ENCODE results near the gene EVA1A.
"Not testable (repeated sequence)": the region's sequence is repeated elsewhere in the genome, so short reads cannot be mapped to it uniquely, and the experiment has no call there.

The EVA1A gene

DNA sequence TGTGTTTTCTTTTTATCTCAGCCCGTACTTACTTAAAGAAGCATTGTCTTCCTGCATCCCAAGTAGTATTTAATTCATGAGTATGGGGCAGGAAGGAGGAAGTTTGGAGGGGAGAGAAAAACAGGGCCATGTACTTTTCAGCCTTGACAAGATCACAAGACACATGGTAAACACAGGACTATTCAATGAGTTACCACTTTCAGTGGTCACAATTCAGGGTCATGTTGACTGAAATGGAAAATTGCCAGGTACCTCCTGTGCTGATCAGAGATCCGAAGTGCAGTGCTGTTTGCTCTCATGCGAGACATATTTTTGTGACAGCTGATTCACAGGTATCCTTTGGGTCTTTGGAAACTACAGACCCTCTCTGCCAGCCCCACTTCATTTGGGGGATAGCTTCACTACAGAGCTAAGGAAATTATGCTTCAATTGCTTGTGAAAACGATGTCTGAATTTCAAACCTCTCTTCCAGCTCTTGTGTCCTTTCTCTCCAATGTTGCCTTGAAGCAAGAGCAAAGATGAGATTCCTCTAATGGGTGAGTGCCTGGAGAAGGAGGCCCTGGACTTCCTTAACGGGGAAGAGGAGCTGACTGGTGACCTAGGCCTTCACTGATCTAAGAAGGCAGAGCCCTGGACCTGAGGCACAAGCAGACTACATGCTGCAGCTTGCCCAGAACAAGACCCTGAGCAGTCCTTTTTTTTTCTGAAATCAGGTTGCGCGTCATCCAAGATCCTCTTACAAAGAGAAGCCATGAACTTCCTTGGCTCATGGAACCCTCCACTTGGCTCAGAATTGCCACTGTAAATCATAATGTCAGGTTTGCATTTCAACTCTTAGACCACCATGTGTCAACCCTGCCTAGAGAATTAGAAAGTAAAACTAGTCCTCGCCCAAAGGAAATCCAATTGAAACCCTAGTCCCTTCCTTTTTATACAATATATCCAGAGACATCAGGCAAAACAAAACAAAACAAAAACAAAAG, 44.1 kb downstream of the EVA1A start:
- DNase-seq = no peak

GRCh38 chr2:75515584-75516368, 45.0 kb downstream of the EVA1A start:
- no peak for DNase-seq

DNA sequence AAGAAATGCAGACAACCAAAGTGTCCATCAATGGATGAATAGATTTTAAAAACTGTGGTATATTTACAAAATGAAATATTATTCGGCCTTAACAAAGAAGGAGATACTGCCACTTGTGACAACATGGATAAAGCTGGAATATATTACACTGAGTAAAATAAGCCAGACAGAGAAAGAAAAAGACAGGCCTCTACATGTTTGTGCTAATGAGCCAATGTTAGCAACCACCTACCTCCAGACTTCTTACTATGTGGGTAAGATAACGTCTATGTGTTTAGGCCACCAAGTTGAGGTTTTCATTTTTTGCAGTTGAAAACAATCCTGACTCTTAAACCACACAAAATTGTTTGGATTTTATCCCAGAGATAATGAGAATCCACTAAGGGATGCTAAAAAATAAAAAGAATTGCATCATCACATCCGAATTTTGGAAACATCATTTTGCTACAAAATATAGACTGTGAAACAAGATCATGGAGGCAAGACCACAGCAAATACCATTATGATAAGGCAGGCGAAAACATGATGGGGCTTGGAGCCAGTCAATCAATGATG, 47.0 kb downstream of the EVA1A start:
- DNase-seq = no peak

DNA sequence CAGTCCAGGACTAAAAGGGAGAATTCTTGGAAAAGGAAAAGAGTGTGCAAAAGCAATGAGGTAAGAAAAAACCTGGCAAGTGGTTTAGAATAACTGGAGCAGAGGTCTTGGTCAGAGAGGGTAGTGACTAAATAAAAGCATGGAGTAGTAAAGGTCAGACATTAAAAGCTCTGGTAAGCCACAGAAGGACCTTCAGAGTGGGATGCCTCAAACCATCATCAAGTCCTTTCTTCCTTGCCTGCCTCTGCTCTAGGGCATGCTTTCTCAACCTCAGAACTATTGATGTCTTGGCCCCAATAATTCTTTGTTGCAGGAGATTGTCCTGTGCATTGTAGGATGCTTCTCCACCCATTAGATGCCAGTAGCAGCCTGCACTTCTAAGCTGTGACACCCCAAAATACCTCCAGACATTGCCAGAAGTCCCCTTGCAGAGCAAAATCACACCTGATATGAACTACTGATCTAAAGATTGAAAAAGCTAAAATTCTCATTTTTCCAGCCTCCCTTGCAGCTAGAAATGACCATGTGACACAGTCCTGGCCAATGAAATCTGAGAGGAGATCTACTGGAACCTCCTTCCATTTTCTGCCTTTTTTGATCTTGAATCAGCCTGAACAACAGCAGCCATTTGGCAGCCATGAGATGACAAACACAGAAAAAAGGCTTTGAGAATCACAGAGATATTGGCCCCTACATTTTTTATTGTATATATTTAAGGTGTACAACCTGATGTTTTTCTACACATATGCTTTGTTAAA, 48.1 kb downstream of the EVA1A start:
- DNase-seq = no peak

DNA sequence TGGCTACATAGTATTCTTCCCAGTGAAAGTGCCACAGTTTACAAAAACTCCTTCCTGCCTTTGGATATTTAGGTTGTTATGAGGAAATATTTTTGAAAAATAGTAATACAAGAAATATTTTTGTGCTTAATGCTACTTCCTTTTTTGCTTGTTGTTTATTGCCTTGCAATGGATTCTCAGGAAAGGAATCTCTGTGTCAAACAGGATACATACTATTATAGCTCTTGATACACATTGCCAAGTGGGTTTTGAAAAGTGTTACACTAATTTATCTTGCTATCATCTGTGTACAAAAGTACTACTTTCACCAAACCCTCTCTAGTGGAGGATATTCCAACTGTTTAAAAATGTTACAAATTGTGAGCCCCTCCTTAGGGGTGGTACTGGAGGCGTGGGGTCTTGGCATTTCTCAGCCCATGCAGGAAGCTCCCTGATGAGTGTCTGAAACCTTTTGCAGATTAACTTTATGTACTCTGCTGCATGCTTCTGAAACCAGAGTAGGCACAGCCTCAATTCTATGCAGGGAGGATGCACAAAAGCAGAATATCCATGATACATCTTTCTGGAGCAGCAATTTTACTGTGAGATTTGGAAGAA, 54.5 kb downstream of the EVA1A start:
- no peak for DNase-seq

GRCh38 chr2:75505012-75505411, 55.7 kb downstream of the EVA1A start:
- DNase-seq = no peak

GRCh38 chr2:75503048-75503607, 57.6 kb downstream of the EVA1A start:
- no peak for DNase-seq

GRCh38 chr2:75500633-75501032, 60.1 kb downstream of the EVA1A start:
- no peak for DNase-seq

- DNase-seq = no peak
Measured at GRCh38 chr2:75499534-75499933, 61.2 kb downstream of the EVA1A start.

DNA sequence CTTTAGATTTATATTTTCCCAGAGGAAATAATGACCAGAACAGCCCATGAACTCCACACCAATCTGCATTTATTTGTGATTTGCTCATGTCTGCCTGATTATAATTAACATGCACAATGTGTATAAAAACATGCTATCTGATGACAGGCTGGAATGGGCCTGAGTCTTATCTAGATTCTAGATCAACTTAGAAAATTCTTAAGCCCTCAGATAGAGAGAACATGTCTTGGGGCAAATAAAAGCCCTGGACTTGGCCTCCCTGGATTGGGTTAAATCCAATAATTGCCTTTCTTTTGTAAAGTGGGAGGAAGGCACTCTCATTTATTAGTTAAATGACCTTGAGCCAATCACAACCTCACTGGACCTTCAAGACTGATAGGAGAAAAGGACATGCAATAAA, 61.8 kb downstream of the EVA1A start:
- no peak for DNase-seq

DNA sequence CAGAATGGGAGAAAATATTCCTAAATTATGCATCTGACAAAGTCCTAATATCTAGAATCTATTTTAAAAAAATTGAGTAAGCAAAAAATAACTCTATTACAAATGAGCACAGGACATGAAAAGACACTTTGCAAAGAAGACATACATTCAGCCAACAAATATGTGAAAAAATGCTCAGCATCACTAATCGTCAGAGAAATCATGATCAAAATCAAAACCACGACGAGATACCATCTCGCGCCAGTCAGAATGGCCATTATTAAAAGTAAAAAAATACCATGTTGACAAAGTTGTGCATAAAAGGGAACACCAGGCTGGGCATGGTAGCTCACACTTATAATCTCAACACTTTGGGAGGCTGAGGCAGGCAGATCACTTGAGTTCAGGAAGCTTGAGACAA, 63.5 kb downstream of the EVA1A start:
- no peak for DNase-seq

DNA sequence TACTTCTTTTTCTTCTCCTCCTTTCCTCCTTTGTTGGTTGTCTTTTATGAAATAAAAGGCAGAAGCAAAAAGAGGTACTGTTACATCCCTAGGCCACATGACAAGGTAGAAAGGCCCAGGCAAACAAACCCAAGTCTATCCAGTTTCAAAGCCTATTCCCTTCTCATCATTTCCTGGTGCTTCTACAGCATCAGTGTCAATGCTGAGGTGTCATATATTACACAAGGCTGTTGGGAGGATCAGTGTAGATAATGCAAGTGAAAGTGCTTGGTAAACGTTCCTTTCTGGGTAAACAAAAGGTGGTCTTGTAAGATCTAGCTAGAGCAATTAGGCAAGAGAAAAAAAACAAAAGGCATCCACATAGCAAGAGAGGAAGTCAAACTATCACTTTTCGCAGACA, 64.9 kb downstream of the EVA1A start:
- DNase-seq = no peak

GRCh38 chr2:75494137-75494769, 66.5 kb downstream of the EVA1A start:
- DNase-seq = no peak

- DNase-seq = no peak
Measured at GRCh38 chr2:75493230-75493629, 67.5 kb downstream of the EVA1A start.

GRCh38 chr2:75491129-75491753, 69.5 kb downstream of the EVA1A start:
- DNase-seq = no peak

DNA sequence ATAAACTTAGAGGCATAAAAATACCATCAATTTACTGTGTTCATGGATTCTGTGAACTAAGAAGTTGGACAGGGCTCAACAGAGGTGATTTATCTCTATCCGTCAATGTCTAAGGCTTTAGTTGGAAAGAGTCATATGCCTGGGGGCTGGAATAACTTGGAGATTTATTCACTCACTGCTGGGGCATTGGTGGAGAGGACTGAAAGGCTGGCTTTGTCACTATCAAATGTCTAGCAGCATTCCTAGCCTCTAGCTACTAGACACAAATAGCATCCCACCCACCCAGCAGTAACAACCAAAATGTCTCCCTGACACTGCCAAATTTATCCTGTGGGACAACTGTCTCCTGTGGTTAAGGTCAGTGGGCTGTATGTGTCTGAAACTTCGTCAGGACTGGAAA, 71.0 kb downstream of the EVA1A start:
- DNase-seq = no peak

DNA sequence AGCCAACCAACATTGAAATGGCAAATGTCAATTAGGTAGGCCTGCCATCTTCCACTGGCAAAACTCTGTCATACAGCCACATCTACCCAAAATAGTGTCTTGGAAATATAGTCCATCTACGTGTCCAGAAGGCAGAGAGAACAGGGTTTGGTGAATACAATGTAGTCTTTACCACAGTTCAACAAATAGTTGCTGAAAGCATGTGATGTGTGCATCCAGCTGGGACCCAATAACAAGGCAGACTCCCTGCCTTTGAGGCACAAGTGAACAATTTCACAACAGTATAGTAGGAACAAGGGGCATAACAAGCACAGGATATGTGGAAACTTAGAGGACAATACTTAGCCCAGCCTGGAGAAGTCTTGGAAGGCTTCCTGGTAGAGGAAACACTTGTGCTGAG, 72.6 kb downstream of the EVA1A start:
- DNase-seq = no peak

- not testable (repeated sequence) for DNase-seq
Measured at GRCh38 chr2:75486735-75487134, 74.0 kb downstream of the EVA1A start.

DNA sequence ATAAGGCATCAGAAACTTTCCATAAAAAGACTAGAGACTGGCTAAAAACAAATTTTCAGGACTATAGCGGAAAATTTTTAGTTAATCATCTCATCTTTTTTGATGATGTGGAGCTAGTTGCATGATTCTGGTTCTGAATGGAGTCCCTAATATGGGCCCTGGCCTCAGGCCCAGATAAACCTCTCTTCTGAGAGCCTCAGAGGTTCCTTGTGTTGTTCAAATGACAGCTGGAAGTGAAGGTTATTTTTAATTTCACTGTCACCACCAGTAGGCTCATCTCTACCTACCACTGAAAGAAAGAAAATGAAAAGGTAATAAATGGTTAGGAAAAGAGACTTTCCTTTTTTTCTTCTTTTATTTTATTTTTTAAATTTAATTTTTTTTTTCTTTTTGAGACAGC, 75.9 kb downstream of the EVA1A start:
- no peak for DNase-seq

DNA sequence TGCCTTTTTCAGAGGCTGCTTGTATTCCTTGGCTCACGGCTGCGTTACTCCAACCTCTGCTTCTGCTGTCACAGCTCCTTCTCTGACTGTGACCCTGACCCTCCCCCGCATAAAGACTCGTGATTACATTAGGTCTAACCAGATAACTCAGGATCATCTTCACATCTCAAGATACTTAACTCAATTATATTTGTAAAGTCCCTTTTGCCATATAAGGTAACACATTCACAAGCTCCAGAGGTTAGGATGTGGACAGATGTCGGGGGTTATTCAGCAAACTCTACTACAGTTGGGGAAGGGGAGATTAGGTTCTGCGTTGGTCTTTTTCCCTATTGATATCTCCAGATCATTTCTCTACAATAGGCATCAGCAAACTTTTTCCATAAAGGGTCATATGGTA, 76.9 kb downstream of the EVA1A start:
- no peak for DNase-seq

GRCh38 chr2:75482398-75482797, 78.3 kb downstream of the EVA1A start:
- DNase-seq = no peak

Data from bone marrow (tissue), 2 donors.